ENCODE results near the gene PDE11A. TPM values are rescaled to one million over a fixed set of nuclear protein-coding genes. Genes with fewer than 3 reads are reported as not detected.

Gene PDE11A
- total and polyA plus RNA-seq, 4 donors: 1.0 to 5.9 (median 1.7) TPM

- Histone ChIP-seq H3K4me3 (ENCODE audit: low read depth in 1 of 3, low read length in 3 of 3) (no peak overlapping the region), H3K36me3 (ENCODE audit: control insufficient read depth in 4 of 4, insufficient read depth in 3 of 4, low read depth in 1 of 4, low read length in 3 of 4) (no peaks in the 10 kb centered on the region), H3K9ac (ENCODE audit: low read depth in 1 of 2, low read length in 2 of 2) (no peak overlapping the region), H3K4me1 (ENCODE audit: control insufficient read depth in 4 of 4, insufficient read depth in 4 of 4, low read length in 3 of 4) (no peaks in the 10 kb centered on the region), H3K9me3 (ENCODE audit: control insufficient read depth in 4 of 4, low read length in 3 of 4) (no peaks in the 10 kb centered on the region), H3K27ac (ENCODE audit: low read depth in 1 of 2, low read length in 2 of 2) (no peak overlapping the region), H3K27me3 (ENCODE audit: control insufficient read depth in 4 of 4, insufficient read depth in 4 of 4, low read length in 3 of 4) (no peaks in the 10 kb centered on the region)
- TF ChIP-seq ATF3 (IDR thresholded peaks at IDR 0.05): no peak
- TF ChIP-seq HNF4A (conservative IDR thresholded peaks at IDR 0.05): no peak
- no peak for TF ChIP-seq NR2F2 (IDR thresholded peaks at IDR 0.05)
- TF ChIP-seq GABPA (IDR thresholded peaks at IDR 0.05 in 1 of 2, conservative IDR thresholded peaks at IDR 0.05 in 1 of 2): no peak
- TF ChIP-seq, protein P1, sequence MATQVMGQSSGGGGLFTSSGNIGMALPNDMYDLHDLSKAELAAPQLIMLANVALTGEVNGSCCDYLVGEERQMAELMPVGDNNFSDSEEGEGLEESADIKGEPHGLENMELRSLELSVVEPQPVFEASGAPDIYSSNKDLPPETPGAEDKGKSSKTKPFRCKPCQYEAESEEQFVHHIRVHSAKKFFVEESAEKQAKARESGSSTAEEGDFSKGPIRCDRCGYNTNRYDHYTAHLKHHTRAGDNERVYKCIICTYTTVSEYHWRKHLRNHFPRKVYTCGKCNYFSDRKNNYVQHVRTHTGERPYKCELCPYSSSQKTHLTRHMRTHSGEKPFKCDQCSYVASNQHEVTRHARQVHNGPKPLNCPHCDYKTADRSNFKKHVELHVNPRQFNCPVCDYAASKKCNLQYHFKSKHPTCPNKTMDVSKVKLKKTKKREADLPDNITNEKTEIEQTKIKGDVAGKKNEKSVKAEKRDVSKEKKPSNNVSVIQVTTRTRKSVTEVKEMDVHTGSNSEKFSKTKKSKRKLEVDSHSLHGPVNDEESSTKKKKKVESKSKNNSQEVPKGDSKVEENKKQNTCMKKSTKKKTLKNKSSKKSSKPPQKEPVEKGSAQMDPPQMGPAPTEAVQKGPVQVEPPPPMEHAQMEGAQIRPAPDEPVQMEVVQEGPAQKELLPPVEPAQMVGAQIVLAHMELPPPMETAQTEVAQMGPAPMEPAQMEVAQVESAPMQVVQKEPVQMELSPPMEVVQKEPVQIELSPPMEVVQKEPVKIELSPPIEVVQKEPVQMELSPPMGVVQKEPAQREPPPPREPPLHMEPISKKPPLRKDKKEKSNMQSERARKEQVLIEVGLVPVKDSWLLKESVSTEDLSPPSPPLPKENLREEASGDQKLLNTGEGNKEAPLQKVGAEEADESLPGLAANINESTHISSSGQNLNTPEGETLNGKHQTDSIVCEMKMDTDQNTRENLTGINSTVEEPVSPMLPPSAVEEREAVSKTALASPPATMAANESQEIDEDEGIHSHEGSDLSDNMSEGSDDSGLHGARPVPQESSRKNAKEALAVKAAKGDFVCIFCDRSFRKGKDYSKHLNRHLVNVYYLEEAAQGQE (IDR thresholded peaks at IDR 0.05): no peak
- 76% methylated on average over 4 of the region's 4 CpGs for WGBS
- DNase-seq (ENCODE audit: low spot score): no peak
Measured at GRCh38 chr2:177796654-177797415, 275.7 kb downstream of the PDE11A start.

DNA sequence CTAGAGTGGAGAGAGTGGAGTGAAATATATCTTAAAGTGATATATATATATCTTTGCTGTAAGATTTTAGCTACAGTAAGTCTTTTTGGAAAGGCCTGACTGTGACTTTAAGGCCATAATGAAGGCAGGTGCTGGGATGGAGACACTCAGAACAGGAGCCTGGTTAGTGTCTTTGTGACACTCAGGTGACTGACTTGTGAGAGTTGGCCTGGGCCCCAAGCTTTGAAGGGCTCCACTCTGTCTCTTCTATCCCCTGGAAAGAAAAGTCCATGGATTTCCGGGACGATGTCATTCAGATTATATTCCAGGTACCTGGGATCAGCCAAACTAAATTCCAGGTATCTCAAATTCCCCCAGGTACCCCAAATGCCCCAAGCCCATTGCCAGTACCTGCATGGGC lies 276.6 kb downstream of the PDE11A start:
- Histone ChIP-seq H3K4me3 (ENCODE audit: low read depth in 1 of 3, low read length in 3 of 3) (no peak overlapping the region), H3K27ac (ENCODE audit: low read depth in 1 of 2, low read length in 2 of 2) (no peak overlapping the region), H3K9ac (ENCODE audit: low read depth in 1 of 2, low read length in 2 of 2) (no peak overlapping the region), H3K36me3 (ENCODE audit: control insufficient read depth in 4 of 4, insufficient read depth in 3 of 4, low read depth in 1 of 4, low read length in 3 of 4) (no peaks in the 10 kb centered on the region), H3K4me1 (ENCODE audit: control insufficient read depth in 4 of 4, insufficient read depth in 4 of 4, low read length in 3 of 4) (no peaks in the 10 kb centered on the region), H3K27me3 (ENCODE audit: control insufficient read depth in 4 of 4, insufficient read depth in 4 of 4, low read length in 3 of 4) (no peaks in the 10 kb centered on the region), H3K9me3 (ENCODE audit: control insufficient read depth in 4 of 4, low read length in 3 of 4) (no peaks in the 10 kb centered on the region)
- no peak for DNase-seq (ENCODE audit: low spot score)
- TF ChIP-seq HNF4G (IDR thresholded peaks at IDR 0.05) (no peak), RAD21 (IDR thresholded peaks at IDR 0.05) (no peak), SP1 (IDR thresholded peaks at IDR 0.05) (no peak), EGR1 (IDR thresholded peaks at IDR 0.05; ENCODE audit: low read depth in 2 of 2) (no peak), HNF4A (conservative IDR thresholded peaks at IDR 0.05) (no peak), MAX (IDR thresholded peaks at IDR 0.05) (no peak), GABPA (IDR thresholded peaks at IDR 0.05 in 1 of 2, conservative IDR thresholded peaks at IDR 0.05 in 1 of 2) (no peak), RXRA (IDR thresholded peaks at IDR 0.05) (no peak), TAF1 (conservative IDR thresholded peaks at IDR 0.05) (no peak), ATF3 (IDR thresholded peaks at IDR 0.05) (no peak), CTCF (IDR thresholded peaks at IDR 0.05; ENCODE audit: low read depth, low read length, missing input control) (no peak), FOXA2 (IDR thresholded peaks at IDR 0.05) (no peak), JUND (IDR thresholded peaks at IDR 0.05) (no peak), FOXA1 (IDR thresholded peaks at IDR 0.05) (no peak)
- TF ChIP-seq, protein P1 (IDR thresholded peaks at IDR 0.05): no peak
- TF ChIP-seq, protein P2, sequence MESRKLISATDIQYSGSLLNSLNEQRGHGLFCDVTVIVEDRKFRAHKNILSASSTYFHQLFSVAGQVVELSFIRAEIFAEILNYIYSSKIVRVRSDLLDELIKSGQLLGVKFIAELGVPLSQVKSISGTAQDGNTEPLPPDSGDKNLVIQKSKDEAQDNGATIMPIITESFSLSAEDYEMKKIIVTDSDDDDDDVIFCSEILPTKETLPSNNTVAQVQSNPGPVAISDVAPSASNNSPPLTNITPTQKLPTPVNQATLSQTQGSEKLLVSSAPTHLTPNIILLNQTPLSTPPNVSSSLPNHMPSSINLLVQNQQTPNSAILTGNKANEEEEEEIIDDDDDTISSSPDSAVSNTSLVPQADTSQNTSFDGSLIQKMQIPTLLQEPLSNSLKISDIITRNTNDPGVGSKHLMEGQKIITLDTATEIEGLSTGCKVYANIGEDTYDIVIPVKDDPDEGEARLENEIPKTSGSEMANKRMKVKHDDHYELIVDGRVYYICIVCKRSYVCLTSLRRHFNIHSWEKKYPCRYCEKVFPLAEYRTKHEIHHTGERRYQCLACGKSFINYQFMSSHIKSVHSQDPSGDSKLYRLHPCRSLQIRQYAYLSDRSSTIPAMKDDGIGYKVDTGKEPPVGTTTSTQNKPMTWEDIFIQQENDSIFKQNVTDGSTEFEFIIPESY (IDR thresholded peaks at IDR 0.05): no peak
- 98% methylated on average over 2 of the region's 2 CpGs for WGBS
